ENCODE measurements around the gene SLC30A7.
"Not testable (repeated sequence)": the region's sequence is repeated elsewhere in the genome, so short reads cannot be mapped to it uniquely, and the experiment has no call there.

SLC30A7 gene

DNA sequence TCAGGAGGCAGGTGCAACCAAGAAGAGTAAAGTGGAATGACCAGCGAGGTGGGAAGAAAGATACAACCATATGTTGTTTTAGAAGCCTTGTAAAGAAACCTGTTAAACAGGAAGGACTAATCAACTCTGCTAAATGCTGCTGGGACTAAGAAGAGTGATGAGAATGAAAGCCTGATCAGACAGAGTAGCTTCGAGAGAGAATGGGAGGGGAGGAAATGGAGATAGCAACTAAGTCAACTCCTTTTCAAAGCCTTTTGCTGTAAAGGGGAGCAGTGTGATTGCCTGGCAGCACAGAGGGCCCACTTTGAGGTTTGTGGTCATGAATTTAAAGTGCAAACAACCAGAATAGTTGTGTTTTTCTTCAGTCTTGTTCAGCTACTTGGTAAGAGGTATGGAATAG is 31.4 kb downstream of the SLC30A7 start:
- TF ChIP-seq CTCF (conservative IDR thresholded peaks at IDR 0.05; ENCODE audit: low read depth) = no peak
- ChIA-PET CTCF (no interaction called here), POLR2A (ENCODE audit: low non-redundant PET) (no interaction called here)
- H3K27ac ChIP-seq = no peak overlapping the region
- DNase-seq (ENCODE audit: low spot score) = no peak

DNA sequence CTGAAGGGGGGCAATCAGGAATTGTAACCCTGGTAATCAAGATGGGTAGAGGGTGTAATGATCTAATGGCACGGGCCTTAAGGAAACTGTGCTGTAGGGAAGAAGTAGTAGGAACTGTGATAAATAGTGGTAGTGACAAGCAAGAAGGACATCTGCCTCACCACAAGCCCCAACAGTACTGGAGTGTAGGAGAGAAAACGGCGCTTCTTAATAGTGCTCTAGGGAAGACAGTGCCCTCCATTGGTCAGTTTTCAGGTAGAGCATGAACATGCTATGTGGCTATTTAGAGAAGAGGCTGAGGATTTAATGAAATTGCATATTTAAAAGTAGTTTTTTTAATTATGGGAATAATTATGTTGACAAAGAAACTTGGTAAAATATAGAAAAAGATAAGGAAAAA is 32.2 kb downstream of the SLC30A7 start:
- CTCF ChIA-PET = no interaction called here
- POLR2A ChIA-PET (ENCODE audit: low non-redundant PET) = interaction anchor here (0.5 kb wide), 1 partner anchor 20 kb away, joined by 4 read pairs; no protein-coding TSS in a partner anchor
- no peak for DNase-seq (ENCODE audit: low spot score)
- no peak overlapping the region for H3K27ac ChIP-seq
- TF ChIP-seq CTCF (conservative IDR thresholded peaks at IDR 0.05; ENCODE audit: low read depth) = no peak

GRCh38 chr1:100930494-100930893 is 34.6 kb downstream of the SLC30A7 start:
- POLR2A ChIA-PET (ENCODE audit: low non-redundant PET) = no interaction called here
- TF ChIP-seq CTCF (conservative IDR thresholded peaks at IDR 0.05; ENCODE audit: low read depth) = no peak
- H3K27ac ChIP-seq = no peak overlapping the region
- CTCF ChIA-PET = no interaction called here
- no peak for DNase-seq (ENCODE audit: low spot score)

DNA sequence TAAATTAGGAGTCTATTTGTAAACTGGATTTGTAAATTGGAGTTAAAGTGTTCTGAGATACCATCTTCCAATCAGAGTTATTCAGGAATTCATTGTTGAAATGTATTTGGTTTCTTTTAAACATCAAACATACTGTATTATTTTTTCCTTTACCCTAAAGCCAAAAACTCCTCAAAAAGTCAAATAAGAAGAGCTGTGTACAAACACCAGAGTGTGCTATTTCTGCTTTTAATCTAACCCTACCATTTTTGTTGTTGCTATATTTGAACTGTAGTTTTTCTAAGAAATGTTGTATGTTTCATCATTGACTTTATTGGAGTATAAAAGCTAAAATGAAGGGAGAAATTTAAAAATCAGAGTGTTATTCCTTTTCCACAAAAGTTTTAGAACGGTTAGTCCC is 35.8 kb downstream of the SLC30A7 start:
- no peak for DNase-seq (ENCODE audit: low spot score)
- no peak overlapping the region for H3K27ac ChIP-seq
- no peak for TF ChIP-seq CTCF (conservative IDR thresholded peaks at IDR 0.05; ENCODE audit: low read depth)
- ChIA-PET CTCF (no interaction called here), POLR2A (ENCODE audit: low non-redundant PET) (no interaction called here)

GRCh38 chr1:100933555-100933954 is 37.7 kb downstream of the SLC30A7 start:
- DNase-seq (ENCODE audit: low spot score); CTCF ChIA-PET; H3K27ac ChIP-seq; POLR2A ChIA-PET (ENCODE audit: low non-redundant PET): not testable (repeated sequence)

DNA sequence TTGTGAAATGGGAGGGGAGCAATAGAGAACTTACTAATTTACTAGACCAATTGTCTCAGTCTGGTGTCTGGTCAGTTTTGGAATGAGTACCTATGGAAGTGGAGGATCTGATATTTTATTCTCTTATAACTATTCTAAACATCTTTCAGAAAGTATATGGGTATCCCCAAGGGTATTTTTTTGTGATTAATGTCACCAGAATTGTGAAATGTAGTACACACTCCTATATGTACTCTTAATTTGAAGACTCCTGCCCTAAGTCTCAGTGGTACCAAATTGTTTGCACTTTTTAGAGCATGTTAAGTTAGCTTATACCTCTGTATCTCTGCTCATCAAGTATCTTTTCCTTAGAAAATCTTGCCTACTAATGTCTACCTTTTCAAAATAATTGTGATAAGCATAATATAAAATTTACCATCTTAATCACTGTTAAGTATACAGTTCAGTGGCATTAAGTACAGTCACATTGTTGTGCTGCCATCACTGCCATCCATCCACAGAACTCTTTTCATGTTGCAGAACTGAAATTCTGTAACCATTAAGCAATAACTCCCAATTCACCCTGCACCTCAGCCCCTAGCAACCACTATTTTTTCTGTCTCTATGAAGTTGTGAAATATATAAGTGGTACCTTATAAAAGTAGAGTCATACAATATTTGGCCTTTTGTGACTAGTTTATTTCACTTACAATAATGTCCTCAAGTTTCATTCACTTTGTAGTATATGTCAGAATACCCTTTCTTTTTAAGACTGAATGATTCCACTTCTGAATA is 40.5 kb downstream of the SLC30A7 start:
- ChIA-PET CTCF (no interaction called here), POLR2A (ENCODE audit: low non-redundant PET) (no interaction called here)
- no peak for DNase-seq (ENCODE audit: low spot score)
- no peak overlapping the region for H3K27ac ChIP-seq
- no peak for TF ChIP-seq CTCF (conservative IDR thresholded peaks at IDR 0.05; ENCODE audit: low read depth)

GRCh38 chr1:100941098-100941527 is 45.2 kb downstream of the SLC30A7 start:
- ChIA-PET CTCF (interaction anchor here (0.6 kb wide), 1 partner anchor 368 kb away, joined by 4 read pairs; no protein-coding TSS in a partner anchor), POLR2A (ENCODE audit: low non-redundant PET) (no interaction called here)
- TF ChIP-seq CTCF (conservative IDR thresholded peaks at IDR 0.05; ENCODE audit: low read depth) = no peak
- H3K27ac ChIP-seq = no peak overlapping the region
- DNase-seq (ENCODE audit: low spot score) = no peak

Measured in RWPE1 (cell line).